Right cardiac atrium (tissue), 5 donors: Measurements from ENCODE around the gene WWC1. TPM values are rescaled to one million over a fixed set of nuclear protein-coding genes. Genes with fewer than 3 reads are reported as not detected.

Source experiments
- ATAC-seq, 2 donors: fragments of 200-7000 bp; cut with Tn5 transposase; one replicate each; pipeline versions ENCODE4 v1.8.0 to v1.9.1; 2020; ENCODE audit warnings: moderate library complexity in 2 of 2, mild to moderate bottlenecking in 1 of 2
- DNase-seq, 3 donors: peaks; one replicate each; pipeline ENCODE4 v3.0.0-alpha.2; 2020
- H3K27ac ChIP-seq: one replicate; pipeline ENCODE4 v1.5.1; 2013; ENCODE audit warnings: mild to moderate bottlenecking, low read length, control low read depth, moderate library complexity
- H3K27me3 ChIP-seq: one replicate; pipeline ENCODE4 v1.6.1; 2013; ENCODE audit not compliant: control insufficient read depth, insufficient read depth
- H3K4me1 ChIP-seq: one replicate; pipeline ENCODE4 v1.6.1; 2013; ENCODE audit warnings: low read length; ENCODE audit not compliant: control insufficient read depth, insufficient read depth
- H3K4me3 ChIP-seq: one replicate; pipeline ENCODE4 v1.5.1; 2013; ENCODE audit warnings: low read length, control low read depth
- H3K9me3 ChIP-seq: one replicate; pipeline ENCODE4 v1.6.1; 2013; ENCODE audit warnings: low read length; ENCODE audit not compliant: control insufficient read depth
- WGBS: extraction: QIAGEN DNeasy Blood & Tissue Kit; methylation state at CpG from one replicate; pipeline ENCODE4 v1.1.7; 2013; 5-methylcytosine and 5-hydroxymethylcytosine counted together
- intact Hi-C, 4 donors: fragments of 100-400 bp; cut with DNase I; formaldehyde crosslinking; loops; one replicate each; pipeline versions ENCODE4 v1.11.0 to v1.14.0; 2022 to 2023
- polyA plus RNA-seq: library from polyadenylated mRNA; stranded (reverse); fragments of 200-250 nt; gene quantifications from one replicate; pipeline ENCODE4 v1.2.3, GENCODE V29; 2013
- total RNA-seq, 4 donors: library from RNA; stranded (reverse); fragmentation: NEBNext Ultra II Directional; extraction: Animal tissue kit (Norgen Biotek cat#: 25700); gene quantifications; one replicate each; pipeline ENCODE4 v1.2.1, GENCODE V29; 2021
- donor health status: healthy with polysubstance abuse.
- donor health status: DM: no; HTN: yes; CAD: no.
- donor health status: DM: no; HTN: no; CAD: no.
- donor health status: DM: no; HTN: yes; CAD: no; lungs with severe emphysema.
- donor health status: DM: yes; HTN: yes; CAD: no.

Gene WWC1
- total and polyA plus RNA-seq, 5 donors: 0.45 to 1.7 (median 1.0) TPM

- no peaks in the 10 kb centered on the region for H3K4me1 ChIP-seq
- no peak overlapping the region for H3K27ac ChIP-seq
- H3K27me3 ChIP-seq: no peaks in the 10 kb centered on the region
- H3K9me3 ChIP-seq: no peaks in the 10 kb centered on the region
- DNase-seq (no peak), ATAC-seq (no peak)
- intact Hi-C loops: no loop called here
- WGBS: 93% methylated on average over 6 of the region's 6 CpGs
- no peak overlapping the region for H3K4me3 ChIP-seq
These were observed 124.5 kb downstream of the WWC1 start for GRCh38 chr5:168415971-168416370.

GRCh38 chr5:168417731-168418429 is 126.4 kb downstream of the WWC1 start:
- Histone ChIP-seq H3K9me3 (no peaks in the 10 kb centered on the region), H3K27ac (no peak overlapping the region), H3K4me1 (no peaks in the 10 kb centered on the region), H3K27me3 (no peaks in the 10 kb centered on the region), H3K4me3 (no peak overlapping the region)
- intact Hi-C loops: no loop called here
- DNase-seq: no peak
- peak in 1 of 2 donors; percentile 42 for ATAC-seq
- WGBS: 78% methylated on average over 10 of the region's 10 CpGs

- Histone ChIP-seq H3K27ac (no peak overlapping the region), H3K4me1 (no peaks in the 10 kb centered on the region), H3K9me3 (no peaks in the 10 kb centered on the region), H3K4me3 (no peak overlapping the region), H3K27me3 (no peaks in the 10 kb centered on the region)
- intact Hi-C loops: no loop called here
- DNase-seq: no peak
- ATAC-seq: no peak
- WGBS: 92% methylated on average over 9 of the region's 9 CpGs
These were observed 129.0 kb downstream of the WWC1 start for GRCh38 chr5:168420461-168420860.

GRCh38 chr5:168422431-168422830 is 131.0 kb downstream of the WWC1 start:
- ATAC-seq (no peak), DNase-seq (no peak)
- no peaks in the 10 kb centered on the region for H3K9me3 ChIP-seq
- H3K4me3 ChIP-seq: no peak overlapping the region
- intact Hi-C loops: no loop called here
- H3K4me1 ChIP-seq: no peaks in the 10 kb centered on the region
- no peaks in the 10 kb centered on the region for H3K27me3 ChIP-seq
- H3K27ac ChIP-seq: no peak overlapping the region
- 79% methylated on average over 4 of the region's 4 CpGs for WGBS

DNA sequence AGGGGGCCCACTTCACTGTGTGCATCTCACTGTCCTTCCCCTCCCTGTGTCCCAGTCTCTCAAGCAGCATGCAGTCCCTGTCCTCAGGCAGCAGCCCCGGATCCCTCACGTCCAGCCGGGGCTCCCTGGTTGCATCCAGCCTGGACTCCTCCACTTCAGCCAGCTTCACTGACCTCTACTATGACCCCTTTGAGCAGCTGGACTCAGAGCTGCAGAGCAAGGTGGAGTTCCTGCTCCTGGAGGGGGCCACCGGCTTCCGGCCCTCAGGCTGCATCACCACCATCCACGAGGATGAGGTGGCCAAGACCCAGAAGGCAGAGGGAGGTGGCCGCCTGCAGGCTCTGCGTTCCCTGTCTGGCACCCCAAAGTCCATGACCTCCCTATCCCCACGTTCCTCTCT is 132.0 kb downstream of the WWC1 start:
- no peak for ATAC-seq

GRCh38 chr5:168423971-168424370 is 132.5 kb downstream of the WWC1 start:
- ATAC-seq (no peak), DNase-seq (no peak)
- Histone ChIP-seq H3K9me3 (no peaks in the 10 kb centered on the region), H3K4me1 (no peaks in the 10 kb centered on the region), H3K4me3 (no peak overlapping the region), H3K27me3 (no peaks in the 10 kb centered on the region), H3K27ac (no peak overlapping the region)
- WGBS: 93% methylated on average over 4 of the region's 4 CpGs
- intact Hi-C loops: no loop called here

More for the DNA sequence above, 132.0 kb downstream of the WWC1 start:
- Histone ChIP-seq H3K4me3 (no peak overlapping the region), H3K9me3 (no peaks in the 10 kb centered on the region), H3K27me3 (no peaks in the 10 kb centered on the region), H3K4me1 (no peaks in the 10 kb centered on the region), H3K27ac (no peak overlapping the region)
- WGBS: 84% methylated on average over 9 of the region's 9 CpGs
- no peak for DNase-seq
- intact Hi-C loops: no loop called here

GRCh38 chr5:168424594-168425323 is 133.3 kb downstream of the WWC1 start:
- 62% methylated on average over 3 of the region's 3 CpGs for WGBS
- H3K27me3 ChIP-seq: no peaks in the 10 kb centered on the region
- no peak overlapping the region for H3K27ac ChIP-seq
- no peak overlapping the region for H3K4me3 ChIP-seq
- no peaks in the 10 kb centered on the region for H3K9me3 ChIP-seq
- ATAC-seq (peak in 1 of 2 donors; percentile 17), DNase-seq (no peak)
- no peaks in the 10 kb centered on the region for H3K4me1 ChIP-seq
- intact Hi-C loops: no loop called here

DNA sequence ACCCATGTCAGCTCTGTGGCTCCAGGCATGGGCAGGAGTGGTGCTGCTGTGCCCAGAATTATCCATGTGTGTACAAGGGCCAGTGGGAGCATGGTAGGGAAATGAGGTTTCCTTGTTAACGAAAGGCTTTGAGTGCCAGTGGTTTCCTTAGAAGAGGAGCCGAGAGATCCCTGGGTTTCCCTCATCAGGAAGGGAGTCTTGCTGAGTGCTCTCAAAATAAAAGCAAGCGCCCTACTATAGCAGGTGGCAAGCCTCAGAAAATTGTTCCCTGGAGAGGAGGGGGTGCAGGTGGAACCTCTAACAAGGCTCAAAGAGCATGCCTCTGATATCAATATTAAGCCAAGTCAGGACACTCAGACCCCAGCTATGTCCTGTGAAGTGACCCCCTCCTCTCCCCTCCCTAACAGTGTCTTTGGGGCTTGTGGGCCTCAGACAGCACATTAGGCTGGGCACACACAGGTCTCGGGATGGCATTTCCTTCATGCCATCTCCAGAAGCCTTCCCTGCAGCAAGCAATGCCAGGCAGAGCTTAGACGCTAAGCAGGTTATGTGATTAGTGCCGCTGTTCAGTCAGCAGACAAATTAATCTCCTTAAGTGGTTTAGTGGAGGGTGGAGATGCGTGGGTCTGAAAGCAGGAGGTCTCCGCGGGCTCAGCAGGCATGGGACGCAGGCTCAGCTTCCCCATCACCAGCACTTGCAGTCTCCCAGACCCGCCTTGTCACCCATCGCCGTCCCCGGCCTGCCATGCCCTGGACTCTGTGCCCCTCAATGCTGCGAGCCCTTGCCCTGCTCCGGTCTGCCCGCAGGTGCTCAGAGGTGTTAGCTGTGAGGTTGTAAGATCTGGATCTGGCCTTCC is 134.8 kb downstream of the WWC1 start:
- no peak for DNase-seq
- ATAC-seq: no peak
- H3K27me3 ChIP-seq: no peaks in the 10 kb centered on the region
- H3K9me3 ChIP-seq: no peaks in the 10 kb centered on the region
- intact Hi-C loops: no loop called here
- no peak overlapping the region for H3K4me3 ChIP-seq
- no peak overlapping the region for H3K27ac ChIP-seq
- WGBS: 88% methylated on average over 17 of the region's 17 CpGs
- H3K4me1 ChIP-seq: no peaks in the 10 kb centered on the region

- DNase-seq: no peak
- WGBS: 67% methylated on average over 5 of the region's 5 CpGs
- ATAC-seq: no peak
- no peaks in the 10 kb centered on the region for H3K9me3 ChIP-seq
- no peak overlapping the region for H3K27ac ChIP-seq
- intact Hi-C loops: no loop called here
- no peaks in the 10 kb centered on the region for H3K4me1 ChIP-seq
- no peaks in the 10 kb centered on the region for H3K27me3 ChIP-seq
- no peak overlapping the region for H3K4me3 ChIP-seq
These were observed 135.4 kb downstream of the WWC1 start for GRCh38 chr5:168426864-168427172.

- intact Hi-C loops: no loop called here
These were observed 135.8 kb downstream of the WWC1 start for GRCh38 chr5:168427224-168427623.

GRCh38 chr5:168428552-168428951 is 137.1 kb downstream of the WWC1 start:
- intact Hi-C loops: no loop called here
- no peaks in the 10 kb centered on the region for H3K4me1 ChIP-seq
- no peak overlapping the region for H3K4me3 ChIP-seq
- no peaks in the 10 kb centered on the region for H3K9me3 ChIP-seq
- no peak for DNase-seq
- no peak for ATAC-seq
- no peak overlapping the region for H3K27ac ChIP-seq
- WGBS: 88% methylated on average over 10 of the region's 10 CpGs
- no peaks in the 10 kb centered on the region for H3K27me3 ChIP-seq

More at GRCh38 chr5:168427224-168427623, 135.8 kb downstream of the WWC1 start:
- Histone ChIP-seq H3K27me3 (no peaks in the 10 kb centered on the region), H3K4me3 (no peak overlapping the region), H3K4me1 (no peaks in the 10 kb centered on the region), H3K27ac (no peak overlapping the region), H3K9me3 (no peaks in the 10 kb centered on the region)
- no peak for DNase-seq
- ATAC-seq: no peak
- 76% methylated on average over 4 of the region's 4 CpGs for WGBS
